ENCODE data around the gene ZSWIM6.

DNA sequence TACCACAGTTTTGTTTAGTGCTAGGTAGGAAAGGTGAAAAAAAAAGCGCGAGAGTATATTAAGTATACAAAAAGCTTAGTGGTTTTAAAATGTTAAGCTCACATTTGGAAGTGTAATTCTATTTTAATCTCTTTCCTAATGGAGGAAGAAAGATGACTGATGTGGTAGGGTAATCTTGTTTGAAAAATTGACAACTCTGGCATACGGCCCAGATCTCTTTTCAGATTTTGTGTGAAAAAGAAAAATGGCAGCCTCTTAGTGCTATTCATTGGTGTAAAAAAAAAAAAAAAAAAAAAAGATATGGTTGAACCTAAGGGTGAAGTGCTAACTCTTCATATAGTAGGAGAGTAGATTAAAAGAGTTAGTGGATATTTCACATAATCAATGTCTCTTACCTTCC lies 108.0 kb downstream of the ZSWIM6 start:
- TF ChIP-seq, protein P1, sequence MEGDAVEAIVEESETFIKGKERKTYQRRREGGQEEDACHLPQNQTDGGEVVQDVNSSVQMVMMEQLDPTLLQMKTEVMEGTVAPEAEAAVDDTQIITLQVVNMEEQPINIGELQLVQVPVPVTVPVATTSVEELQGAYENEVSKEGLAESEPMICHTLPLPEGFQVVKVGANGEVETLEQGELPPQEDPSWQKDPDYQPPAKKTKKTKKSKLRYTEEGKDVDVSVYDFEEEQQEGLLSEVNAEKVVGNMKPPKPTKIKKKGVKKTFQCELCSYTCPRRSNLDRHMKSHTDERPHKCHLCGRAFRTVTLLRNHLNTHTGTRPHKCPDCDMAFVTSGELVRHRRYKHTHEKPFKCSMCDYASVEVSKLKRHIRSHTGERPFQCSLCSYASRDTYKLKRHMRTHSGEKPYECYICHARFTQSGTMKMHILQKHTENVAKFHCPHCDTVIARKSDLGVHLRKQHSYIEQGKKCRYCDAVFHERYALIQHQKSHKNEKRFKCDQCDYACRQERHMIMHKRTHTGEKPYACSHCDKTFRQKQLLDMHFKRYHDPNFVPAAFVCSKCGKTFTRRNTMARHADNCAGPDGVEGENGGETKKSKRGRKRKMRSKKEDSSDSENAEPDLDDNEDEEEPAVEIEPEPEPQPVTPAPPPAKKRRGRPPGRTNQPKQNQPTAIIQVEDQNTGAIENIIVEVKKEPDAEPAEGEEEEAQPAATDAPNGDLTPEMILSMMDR (IDR thresholded peaks at IDR 0.05; ENCODE audit: low read length): no peak
- no peak for TF ChIP-seq EZH2phosphoT487 (IDR thresholded peaks at IDR 0.05; ENCODE audit: low read length)
